ENCODE data around the gene SLC9C2.
A peak's percentile ranks its signal among the peaks of the same experiment; 100 is the strongest.
"Not testable (repeated sequence)": the region's sequence is repeated elsewhere in the genome, so short reads cannot be mapped to it uniquely, and the experiment has no call there.

Gene SLC9C2

GRCh38 chr1:173482683-173483082 is 120.2 kb downstream of the SLC9C2 start:
- DNase-seq = no peak

GRCh38 chr1:173481195-173481772 is 121.6 kb downstream of the SLC9C2 start:
- no peak for DNase-seq

GRCh38 chr1:173479649-173480048 is 123.2 kb downstream of the SLC9C2 start:
- DNase-seq = no peak

- DNase-seq = no peak
Measured at GRCh38 chr1:173478094-173478674, 124.7 kb downstream of the SLC9C2 start.

- no peak for DNase-seq
Measured at GRCh38 chr1:173477286-173478093, 125.4 kb downstream of the SLC9C2 start, which contains the start of gene PRDX6. TSS of gene PRDX6 (plus strand) at chr1:173477335. CDS start at chr1:173477398, 63 bp downstream.

- peak; percentile 76 for DNase-seq
Measured at GRCh38 chr1:173476665-173477285, 126.1 kb downstream of the SLC9C2 start.

GRCh38 chr1:173476197-173476664 is 126.6 kb downstream of the SLC9C2 start:
- no peak for DNase-seq

- DNase-seq = no peak
Measured at GRCh38 chr1:173475564-173476196, 127.2 kb downstream of the SLC9C2 start.

- DNase-seq = not testable (repeated sequence)
Measured at GRCh38 chr1:173474780-173475421, 128.0 kb downstream of the SLC9C2 start.

GRCh38 chr1:173474097-173474779 is 128.6 kb downstream of the SLC9C2 start:
- DNase-seq = no peak

GRCh38 chr1:173473599-173474011 is 129.3 kb downstream of the SLC9C2 start:
- DNase-seq = no peak

GRCh38 chr1:173470608-173471007 is 132.3 kb downstream of the SLC9C2 start:
- DNase-seq = no peak

- no peak for DNase-seq
Measured at GRCh38 chr1:173469656-173470055, 133.2 kb downstream of the SLC9C2 start.

- no peak for DNase-seq
Measured at GRCh38 chr1:173467426-173467825, 135.4 kb downstream of the SLC9C2 start.

- DNase-seq = not testable (repeated sequence)
Measured at GRCh38 chr1:173464185-173464584, 138.7 kb downstream of the SLC9C2 start.

GRCh38 chr1:173462666-173463065 is 140.2 kb downstream of the SLC9C2 start:
- DNase-seq = not testable (repeated sequence)

- DNase-seq = no peak
Measured at GRCh38 chr1:173459885-173460284, 143.0 kb downstream of the SLC9C2 start.

GRCh38 chr1:173454966-173455524 is 147.8 kb downstream of the SLC9C2 start:
- DNase-seq = no peak

GRCh38 chr1:173453982-173454381 is 148.9 kb downstream of the SLC9C2 start:
- DNase-seq = no peak

GRCh38 chr1:173451981-173452380 is 150.9 kb downstream of the SLC9C2 start:
- DNase-seq = no peak

Measured in activated gamma-delta T cell (primary cell).